Neural cell (in vitro differentiated cells): ENCODE measurements around the gene CBL. TPM values are rescaled to one million over a fixed set of nuclear protein-coding genes. Genes with fewer than 3 reads are reported as not detected.

Experiments used
- H2AFZ ChIP-seq: fragments of 200-600, 300-800 bp; sonication (generic), shearing (Covaris generic); 2 replicates; pipeline ENCODE4 v1.6.0; 2014; ENCODE audit warnings: low read depth, mild to moderate bottlenecking, antibody characterized with exemption, low read length, moderate library complexity
- H3F3A ChIP-seq: fragments of 200-600 bp; shearing (Covaris generic); 2 replicates; pipeline ENCODE4 v1.6.1; 2016; ENCODE audit warnings: mild to moderate bottlenecking, moderate library complexity, mixed read lengths, antibody characterized with exemption, low read length; ENCODE audit not compliant: insufficient read depth, poor library complexity, severe bottlenecking
- H3K27ac ChIP-seq: fragments of 200-600, 300-800 bp; sonication (generic), shearing (Covaris generic); 2 replicates; pipeline ENCODE4 v1.5.1; 2014; ENCODE audit warnings: mild to moderate bottlenecking, low read length, moderate library complexity
- H3K27me3 ChIP-seq: fragments of 300-800, 200-600 bp; sonication (generic), shearing (Covaris generic); 2 replicates; pipeline ENCODE4 v1.6.0; 2014; ENCODE audit warnings: mild to moderate bottlenecking, low read depth, low read length, moderate library complexity; ENCODE audit not compliant: insufficient read depth
- H3K36me3 ChIP-seq: fragments of 300-800, 200-600 bp; sonication (generic), shearing (Covaris generic); 2 replicates; pipeline ENCODE4 v1.5.1; 2014; ENCODE audit warnings: mild to moderate bottlenecking, antibody characterized with exemption, low read length, moderate library complexity; ENCODE audit not compliant: insufficient read depth
- H3K4me2 ChIP-seq: fragments of 300-800, 200-600 bp; sonication (generic), shearing (Covaris generic); 2 replicates; pipeline ENCODE4 v1.6.0; 2014; ENCODE audit warnings: mild to moderate bottlenecking, low read length
- H3K4me3 ChIP-seq: fragments of 300-800, 200-600 bp; sonication (generic), shearing (Covaris generic); 2 replicates; pipeline ENCODE4 v1.5.1; 2014; ENCODE audit warnings: mild to moderate bottlenecking, low read length, moderate library complexity
- H3K79me2 ChIP-seq: fragments of 200-600 bp; shearing (Covaris generic); replicated peaks from 2 replicates; pipeline ENCODE4 v1.6.0; 2014; ENCODE audit warnings: mild to moderate bottlenecking, low read length, moderate library complexity; ENCODE audit not compliant: insufficient read depth
- H3K9ac ChIP-seq: fragments of 300-800, 200-600 bp; sonication (generic), shearing (Covaris generic); 2 replicates; pipeline ENCODE4 v1.6.1; 2016; ENCODE audit warnings: mild to moderate bottlenecking, low read length, mixed read lengths
- H3K9me2 ChIP-seq: fragments of 200-600 bp; shearing (Covaris generic); 2 replicates; pipeline ENCODE4 v1.6.1; 2016; ENCODE audit warnings: mild to moderate bottlenecking, low read length, mixed read lengths; ENCODE audit not compliant: insufficient read depth
- H3K9me3 ChIP-seq: fragments of 200-600, 300-800 bp; sonication (generic), shearing (Covaris generic); 2 replicates; pipeline ENCODE4 v1.6.1; 2016; ENCODE audit warnings: mild to moderate bottlenecking, mixed run types, low read length, moderate library complexity, mixed read lengths
- H4K20me1 ChIP-seq: fragments of 200-600 bp; shearing (Covaris generic); 2 replicates; pipeline ENCODE4 v1.6.1; 2016; ENCODE audit warnings: mild to moderate bottlenecking, mixed run types; ENCODE audit not compliant: insufficient read depth
- EP300 ChIP-seq: fragments of 450-650 bp; conservative IDR thresholded peaks from 2 replicates; pipeline ENCODE4 v1.6.1; 2014; ENCODE audit warnings: antibody characterized with exemption, mild to moderate bottlenecking, moderate library complexity; ENCODE audit not compliant: poor library complexity, severe bottlenecking
- EZH2 ChIP-seq: fragments of 200-600, 300-800 bp; shearing (Covaris generic), sonication (generic); IDR thresholded peaks from 2 replicates; pipeline ENCODE4 v1.6.1; 2014; ENCODE audit warnings: antibody characterized with exemption, low read length, borderline replicate concordance, mild to moderate bottlenecking; ENCODE audit not compliant: insufficient read depth, poor library complexity, severe bottlenecking
- MXI1 ChIP-seq: fragments of 450-650 bp; conservative IDR thresholded peaks from 2 replicates; pipeline ENCODE4 v1.6.1; 2014; ENCODE audit warnings: antibody characterized with exemption, mild to moderate bottlenecking; ENCODE audit not compliant: poor library complexity, severe bottlenecking
- POLR2AphosphoS5 ChIP-seq: IDR thresholded peaks from 2 replicates; pipeline ENCODE4 v1.6.1; 2012
- RAD21 ChIP-seq: fragments of 450-650 bp; conservative IDR thresholded peaks from 2 replicates; pipeline ENCODE4 v1.6.1; 2014; ENCODE audit warnings: antibody characterized with exemption, mild to moderate bottlenecking, moderate library complexity
- SMC3 ChIP-seq: fragments of 450-650 bp; conservative IDR thresholded peaks from 2 replicates; pipeline ENCODE4 v1.6.1; 2014; ENCODE audit warnings: antibody characterized with exemption, mild to moderate bottlenecking, moderate library complexity; ENCODE audit not compliant: poor library complexity
- TAF1 ChIP-seq: IDR thresholded peaks from 2 replicates; pipeline ENCODE4 v1.6.1; 2012; ENCODE audit warnings: low read depth
- polyA plus RNA-seq: library from polyadenylated mRNA; depleted of rRNA; stranded (reverse); fragments of >200 nt; gene quantifications from 2 replicates; pipeline ENCODE4 v1.2.3, GENCODE V29; 2014
- TF ChIP-seq, protein P1 (sequence below): IDR thresholded peaks from 2 replicates; pipeline ENCODE4 v1.6.1; 2012; ENCODE audit warnings: borderline replicate concordance
- TF ChIP-seq, protein P2 (sequence below): fragments of 450-650 bp; IDR thresholded peaks from 2 replicates; pipeline ENCODE4 v1.5.1; 2014; ENCODE audit warnings: antibody characterized with exemption, mild to moderate bottlenecking, moderate library complexity; ENCODE audit not compliant: poor library complexity, severe bottlenecking

CBL gene
- polyA plus RNA-seq, 1 donor from 2014 or later: 10.5 TPM

DNA sequence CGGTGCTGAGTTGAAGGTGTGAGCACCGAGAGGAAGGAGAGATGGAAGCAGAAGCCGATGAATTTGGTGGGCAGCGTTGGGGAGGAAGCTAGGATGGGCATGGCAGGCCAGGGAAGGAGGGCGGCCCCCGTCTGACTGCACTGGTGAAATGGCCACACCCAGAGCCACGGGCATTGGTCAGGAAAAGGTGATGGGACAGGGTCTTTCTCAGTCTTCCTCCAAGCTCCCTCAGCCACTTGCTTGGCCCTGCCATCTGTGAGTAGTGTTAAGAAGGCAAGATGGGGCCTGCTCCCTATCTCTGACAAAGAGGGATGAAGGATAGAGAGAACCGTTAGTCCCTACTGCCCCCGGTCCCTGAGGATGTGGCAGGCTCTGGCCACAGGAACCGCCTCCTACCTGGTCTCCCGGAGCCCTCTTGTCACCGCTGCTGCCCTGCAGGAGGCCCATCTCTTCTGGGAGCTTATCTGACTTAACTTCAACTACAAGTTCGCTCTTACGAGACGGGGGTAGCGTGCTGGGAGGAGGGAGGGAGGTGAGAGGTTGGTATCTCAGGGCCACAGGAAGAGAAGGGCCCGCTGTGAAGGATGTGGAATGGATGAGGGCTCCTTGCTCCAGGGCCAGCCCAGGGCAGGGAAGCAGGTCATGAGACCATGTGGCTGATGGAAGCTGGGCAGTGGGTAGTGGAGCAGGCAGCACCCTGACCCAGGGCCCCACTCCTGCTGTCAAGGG lies 104.0 kb downstream of the CBL start:
- Histone ChIP-seq H3K4me3 (no peak overlapping the region), H2AFZ (no peak overlapping the region), H3K36me3 (no peaks in the 10 kb centered on the region)

DNA sequence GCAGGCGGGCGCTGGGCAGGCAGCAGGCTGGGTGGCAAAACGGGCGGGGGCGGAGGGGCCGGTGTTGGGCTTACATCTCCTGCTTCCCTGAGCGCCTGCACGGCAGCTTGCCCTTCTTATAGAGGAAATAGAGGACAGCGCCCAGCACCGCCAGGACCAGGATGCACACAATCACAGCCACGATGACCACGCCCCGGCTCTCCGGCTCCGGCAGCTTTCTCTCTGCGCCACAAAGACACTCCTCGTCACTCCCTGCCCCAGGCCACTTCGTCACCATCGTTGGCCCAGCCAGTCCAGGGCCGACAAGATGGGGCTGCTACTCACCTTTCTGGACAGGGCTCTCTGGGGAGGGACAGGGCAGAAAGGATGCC lies 104.5 kb downstream of the CBL start:
- Histone ChIP-seq H3K9ac (no peak overlapping the region), H2AFZ (no peak overlapping the region), H3K4me3 (no peak overlapping the region), H3K27me3 (peaks cover 11% of the 10 kb centered on the region), H3K27ac (no peak overlapping the region), H3K79me2 (no peaks in the 10 kb centered on the region), H3F3A (no peaks in the 10 kb centered on the region), H4K20me1 (no peaks in the 10 kb centered on the region), H3K9me2 (no peaks in the 10 kb centered on the region), H3K9me3 (no peaks in the 10 kb centered on the region), H3K4me2 (no peak overlapping the region), H3K36me3 (no peaks in the 10 kb centered on the region)
- TF ChIP-seq MXI1 (no peak), POLR2AphosphoS5 (no peak), SMC3 (no peak), RAD21 (no peak), EZH2 (no peak), TAF1 (no peak), EP300 (no peak)
- TF ChIP-seq, protein P1, sequence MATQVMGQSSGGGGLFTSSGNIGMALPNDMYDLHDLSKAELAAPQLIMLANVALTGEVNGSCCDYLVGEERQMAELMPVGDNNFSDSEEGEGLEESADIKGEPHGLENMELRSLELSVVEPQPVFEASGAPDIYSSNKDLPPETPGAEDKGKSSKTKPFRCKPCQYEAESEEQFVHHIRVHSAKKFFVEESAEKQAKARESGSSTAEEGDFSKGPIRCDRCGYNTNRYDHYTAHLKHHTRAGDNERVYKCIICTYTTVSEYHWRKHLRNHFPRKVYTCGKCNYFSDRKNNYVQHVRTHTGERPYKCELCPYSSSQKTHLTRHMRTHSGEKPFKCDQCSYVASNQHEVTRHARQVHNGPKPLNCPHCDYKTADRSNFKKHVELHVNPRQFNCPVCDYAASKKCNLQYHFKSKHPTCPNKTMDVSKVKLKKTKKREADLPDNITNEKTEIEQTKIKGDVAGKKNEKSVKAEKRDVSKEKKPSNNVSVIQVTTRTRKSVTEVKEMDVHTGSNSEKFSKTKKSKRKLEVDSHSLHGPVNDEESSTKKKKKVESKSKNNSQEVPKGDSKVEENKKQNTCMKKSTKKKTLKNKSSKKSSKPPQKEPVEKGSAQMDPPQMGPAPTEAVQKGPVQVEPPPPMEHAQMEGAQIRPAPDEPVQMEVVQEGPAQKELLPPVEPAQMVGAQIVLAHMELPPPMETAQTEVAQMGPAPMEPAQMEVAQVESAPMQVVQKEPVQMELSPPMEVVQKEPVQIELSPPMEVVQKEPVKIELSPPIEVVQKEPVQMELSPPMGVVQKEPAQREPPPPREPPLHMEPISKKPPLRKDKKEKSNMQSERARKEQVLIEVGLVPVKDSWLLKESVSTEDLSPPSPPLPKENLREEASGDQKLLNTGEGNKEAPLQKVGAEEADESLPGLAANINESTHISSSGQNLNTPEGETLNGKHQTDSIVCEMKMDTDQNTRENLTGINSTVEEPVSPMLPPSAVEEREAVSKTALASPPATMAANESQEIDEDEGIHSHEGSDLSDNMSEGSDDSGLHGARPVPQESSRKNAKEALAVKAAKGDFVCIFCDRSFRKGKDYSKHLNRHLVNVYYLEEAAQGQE: no peak
- TF ChIP-seq, protein P2, sequence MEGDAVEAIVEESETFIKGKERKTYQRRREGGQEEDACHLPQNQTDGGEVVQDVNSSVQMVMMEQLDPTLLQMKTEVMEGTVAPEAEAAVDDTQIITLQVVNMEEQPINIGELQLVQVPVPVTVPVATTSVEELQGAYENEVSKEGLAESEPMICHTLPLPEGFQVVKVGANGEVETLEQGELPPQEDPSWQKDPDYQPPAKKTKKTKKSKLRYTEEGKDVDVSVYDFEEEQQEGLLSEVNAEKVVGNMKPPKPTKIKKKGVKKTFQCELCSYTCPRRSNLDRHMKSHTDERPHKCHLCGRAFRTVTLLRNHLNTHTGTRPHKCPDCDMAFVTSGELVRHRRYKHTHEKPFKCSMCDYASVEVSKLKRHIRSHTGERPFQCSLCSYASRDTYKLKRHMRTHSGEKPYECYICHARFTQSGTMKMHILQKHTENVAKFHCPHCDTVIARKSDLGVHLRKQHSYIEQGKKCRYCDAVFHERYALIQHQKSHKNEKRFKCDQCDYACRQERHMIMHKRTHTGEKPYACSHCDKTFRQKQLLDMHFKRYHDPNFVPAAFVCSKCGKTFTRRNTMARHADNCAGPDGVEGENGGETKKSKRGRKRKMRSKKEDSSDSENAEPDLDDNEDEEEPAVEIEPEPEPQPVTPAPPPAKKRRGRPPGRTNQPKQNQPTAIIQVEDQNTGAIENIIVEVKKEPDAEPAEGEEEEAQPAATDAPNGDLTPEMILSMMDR: no peak

More for the DNA sequence above, 104.0 kb downstream of the CBL start:
- Histone ChIP-seq H4K20me1 (no peaks in the 10 kb centered on the region), H3K9me2 (no peaks in the 10 kb centered on the region), H3K9me3 (no peaks in the 10 kb centered on the region), H3K27ac (no peak overlapping the region), H3K9ac (no peak overlapping the region), H3K4me2 (no peak overlapping the region), H3K79me2 (no peaks in the 10 kb centered on the region), H3K27me3 (peaks cover 6% of the 10 kb centered on the region), H3F3A (no peaks in the 10 kb centered on the region)
- TF ChIP-seq EP300 (no peak), TAF1 (no peak), RAD21 (no peak)
